Transverse colon (tissue), 4 donors: ENCODE results near the gene KCP.

Source experiments
- EP300 ChIP-seq: sonication (generic); formaldehyde crosslinking; IDR thresholded peaks from one replicate; pipeline ENCODE4 v1.6.1; 2017; ENCODE audit warnings: antibody characterized with exemption, low read depth
- POLR2AphosphoS5 ChIP-seq, 3 donors: sonication (generic); formaldehyde crosslinking; IDR thresholded peaks; one replicate each; pipeline ENCODE4 v1.6.1; 2016; ENCODE audit warnings: antibody characterized with exemption in 3 of 3
- TF ChIP-seq, protein P1 (sequence below), 5 experiments: fragments of 200-600 bp in 3 of 5; fragments of 450-650 bp in 2 of 5; sonication (generic) in 3 of 5; IDR thresholded peaks; 1 replicate in 2 of 5; 2 replicates in 3 of 5; pipeline ENCODE4 v1.5.1; 2016 to 2017; ENCODE audit warnings: antibody characterized with exemption in 5 of 5, inconsistent platforms in 3 of 5, mild to moderate bottlenecking in 2 of 5, moderate library complexity in 1 of 5

DNA sequence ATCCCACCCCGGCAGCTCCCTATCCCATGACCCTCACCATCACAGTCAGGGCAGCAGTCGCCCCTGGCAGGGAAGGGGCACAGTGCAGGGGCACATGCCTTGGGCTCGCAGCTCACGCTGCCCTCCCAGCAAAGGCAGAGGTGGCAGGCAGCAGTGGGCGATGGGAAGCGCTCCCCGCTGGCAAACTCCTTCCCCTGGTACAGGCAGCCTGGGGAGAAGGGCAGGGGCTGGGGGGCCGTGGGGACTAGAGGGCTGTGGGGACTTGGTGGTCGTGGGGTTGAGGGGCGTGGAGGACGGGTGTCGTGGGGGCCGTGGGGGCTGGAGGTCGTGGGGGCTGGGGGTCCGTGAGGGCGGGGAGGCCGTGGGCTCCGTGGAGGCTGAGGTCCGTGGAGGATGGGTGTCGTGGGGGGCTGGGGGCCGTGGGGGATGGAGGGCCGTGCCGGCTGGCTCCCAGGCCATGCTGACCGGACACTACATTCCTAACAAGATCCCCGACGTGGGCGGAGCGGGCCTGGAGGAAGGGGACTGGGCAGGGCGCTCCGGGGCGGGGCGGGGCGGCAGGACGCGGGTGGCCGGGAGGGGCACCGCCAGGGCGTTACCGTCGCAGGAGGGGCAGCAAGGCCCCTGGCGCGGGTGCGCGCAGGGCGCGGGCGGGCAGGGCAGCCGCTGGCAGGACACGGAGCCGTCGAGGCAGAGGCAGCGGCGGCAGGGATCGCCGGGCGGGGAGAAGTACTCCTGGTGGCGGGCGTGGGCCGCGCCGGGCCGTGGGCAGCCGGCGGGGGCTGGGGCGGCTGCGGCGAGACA is 20.0 kb downstream of the KCP start:
- no peak for TF ChIP-seq EP300
- TF ChIP-seq, protein P1, sequence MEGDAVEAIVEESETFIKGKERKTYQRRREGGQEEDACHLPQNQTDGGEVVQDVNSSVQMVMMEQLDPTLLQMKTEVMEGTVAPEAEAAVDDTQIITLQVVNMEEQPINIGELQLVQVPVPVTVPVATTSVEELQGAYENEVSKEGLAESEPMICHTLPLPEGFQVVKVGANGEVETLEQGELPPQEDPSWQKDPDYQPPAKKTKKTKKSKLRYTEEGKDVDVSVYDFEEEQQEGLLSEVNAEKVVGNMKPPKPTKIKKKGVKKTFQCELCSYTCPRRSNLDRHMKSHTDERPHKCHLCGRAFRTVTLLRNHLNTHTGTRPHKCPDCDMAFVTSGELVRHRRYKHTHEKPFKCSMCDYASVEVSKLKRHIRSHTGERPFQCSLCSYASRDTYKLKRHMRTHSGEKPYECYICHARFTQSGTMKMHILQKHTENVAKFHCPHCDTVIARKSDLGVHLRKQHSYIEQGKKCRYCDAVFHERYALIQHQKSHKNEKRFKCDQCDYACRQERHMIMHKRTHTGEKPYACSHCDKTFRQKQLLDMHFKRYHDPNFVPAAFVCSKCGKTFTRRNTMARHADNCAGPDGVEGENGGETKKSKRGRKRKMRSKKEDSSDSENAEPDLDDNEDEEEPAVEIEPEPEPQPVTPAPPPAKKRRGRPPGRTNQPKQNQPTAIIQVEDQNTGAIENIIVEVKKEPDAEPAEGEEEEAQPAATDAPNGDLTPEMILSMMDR (IDR thresholded peaks at IDR 0.05) = no peak
- no peak for TF ChIP-seq POLR2AphosphoS5 (IDR thresholded peaks at IDR 0.05)
